Small intestine (tissue), 7 donors: ENCODE results near the gene NF1. TPM values are rescaled to one million over a fixed set of nuclear protein-coding genes. Genes with fewer than 3 reads are reported as not detected.
"Not testable (repeated sequence)": the region's sequence is repeated elsewhere in the genome, so short reads cannot be mapped to it uniquely, and the experiment has no call there.

Source experiments
- DNase-seq, 2 donors: peaks; one replicate each; pipeline versions ENCODE4 v3.0.0 to v3.0.0-alpha.2; 2013
- FAIRE-seq: peaks from 2 replicates; lab custom pipeline; 2012; peaks lifted over from hg19 to GRCh38; lab: Jason Lieb, UNC
- H3K27ac ChIP-seq, 3 donors: one replicate each; pipeline ENCODE4 v1.5.1; 2013; ENCODE audit warnings: low read length in 2 of 3, mild to moderate bottlenecking in 2 of 3, control low read depth in 1 of 3, inconsistent platforms in 1 of 3, low read depth in 1 of 3, moderate library complexity in 1 of 3
- H3K27me3 ChIP-seq, 3 donors: one replicate each; pipeline ENCODE4 v1.6.1; 2013; ENCODE audit warnings: low read length in 3 of 3, inconsistent platforms in 1 of 3; ENCODE audit not compliant: control insufficient read depth in 3 of 3, insufficient read depth in 3 of 3
- H3K36me3 ChIP-seq, 3 donors: one replicate each; pipeline ENCODE4 v1.6.1; 2013; ENCODE audit warnings: low read length in 3 of 3, inconsistent platforms in 1 of 3, low read depth in 1 of 3, mild to moderate bottlenecking in 1 of 3, moderate library complexity in 1 of 3; ENCODE audit not compliant: control insufficient read depth in 3 of 3, insufficient read depth in 2 of 3
- H3K4me1 ChIP-seq, 3 donors: one replicate each; pipeline ENCODE4 v1.6.1; 2013; ENCODE audit warnings: low read length in 2 of 3, inconsistent platforms in 1 of 3, low read depth in 1 of 3, mild to moderate bottlenecking in 1 of 3, moderate library complexity in 1 of 3; ENCODE audit not compliant: control insufficient read depth in 3 of 3, insufficient read depth in 2 of 3
- H3K4me3 ChIP-seq, 3 donors: one replicate each; pipeline ENCODE4 v1.5.1; 2013; ENCODE audit warnings: low read length in 3 of 3, control low read depth in 1 of 3, inconsistent platforms in 1 of 3, low read depth in 1 of 3, mild to moderate bottlenecking in 1 of 3, moderate library complexity in 1 of 3
- H3K9me3 ChIP-seq, 2 donors: one replicate each; pipeline ENCODE4 v1.6.1; 2013; ENCODE audit warnings: low read depth in 1 of 2, low read length in 1 of 2; ENCODE audit not compliant: control insufficient read depth in 2 of 2, insufficient read depth in 1 of 2
- WGBS, 3 donors: extraction: QIAGEN DNeasy Blood & Tissue Kit; methylation state at CpG; one replicate each; pipeline ENCODE4 v1.1.7; 2013; 5-methylcytosine and 5-hydroxymethylcytosine counted together
- polyA plus RNA-seq, 4 donors: library from polyadenylated mRNA; stranded (reverse) in 3 of 4; unstranded in 1 of 4; fragments of 200-250 nt in 3 of 4; fragments of 120-200 nt in 1 of 4; gene quantifications; one replicate each; pipeline versions ENCODE4 v1.2.1 to v1.2.3, GENCODE V29; 2013
- donor health status: healthy with polysubstance abuse.
- donor health status: control.
- donor health status: control.
- donor health status: Bipolar disorder and iron deficiency.
- donor health status: healthy.

NF1 gene
- polyA plus RNA-seq, 4 donors, result 7.7 to 27.3 (median 9.5) TPM

- H3K36me3 ChIP-seq, FAIRE-seq, H3K27ac ChIP-seq, H3K27me3 ChIP-seq, H3K4me1 ChIP-seq, H3K9me3 ChIP-seq, DNase-seq, H3K4me3 ChIP-seq: not testable (repeated sequence)
- WGBS, 3 donors, result 91 to 96% (median 94%) methylated on average over 3 of the region's 3 CpGs
Measured at GRCh38 chr17:31090650-31091049, 4.1 kb upstream of the NF1 start.

DNA sequence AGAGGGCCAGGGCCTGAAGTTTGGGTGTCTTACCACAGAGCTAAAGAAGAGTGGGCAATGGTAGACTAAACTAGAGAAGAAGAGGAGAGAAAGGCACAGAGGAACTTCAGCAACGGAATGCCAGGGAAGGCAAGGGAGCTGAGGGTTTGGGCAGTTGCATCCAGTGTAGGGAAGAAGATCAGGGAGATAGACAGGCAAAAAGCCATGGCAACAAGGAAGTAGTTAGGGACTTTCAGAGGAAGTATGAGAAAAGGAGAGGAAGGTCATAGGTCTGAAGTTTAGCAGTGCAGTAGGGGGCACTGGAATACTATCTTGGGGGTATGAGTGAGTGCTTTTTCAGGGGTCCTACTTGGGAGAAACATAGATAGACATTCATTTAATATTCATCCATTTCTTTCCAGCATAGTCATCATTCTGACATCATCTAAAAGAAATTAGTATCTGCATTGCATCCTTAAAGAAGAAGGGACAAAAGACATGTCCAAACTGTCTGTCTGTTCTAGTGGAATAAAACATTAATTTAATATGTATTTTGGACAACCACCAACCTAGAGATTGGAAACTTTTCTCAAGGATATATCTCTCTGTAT, 2.2 kb upstream of the NF1 start:
- Histone ChIP-seq H3K9me3 (no peaks in the 10 kb centered on the region), H3K36me3 (peaks cover 0 to under 1% (median 0%) of the 10 kb centered on the region in 3 donors), H3K27ac (no peak overlapping the region), H3K4me1 (peaks cover 0 to 7% (median 0%) of the 10 kb centered on the region in 3 donors), H3K27me3 (no peaks in the 10 kb centered on the region), H3K4me3 (no peak overlapping the region)
- DNase-seq (no peak), FAIRE-seq (no peak)
- 79 to 100% (median 100%) methylated on average over 1 of the region's 1 CpG for WGBS, 3 donors

GRCh38 chr17:31093866-31094599, 744 bp upstream of the NF1 start:
- FAIRE-seq (no peak), DNase-seq (peak; percentile 84 to 92)
- H3K4me1 ChIP-seq, result peaks cover 0 to 7% (median 0%) of the 10 kb centered on the region in 3 donors
- H3K9me3 ChIP-seq, result no peaks in the 10 kb centered on the region
- H3K36me3 ChIP-seq, result peaks cover 0 to 7% (median 0%) of the 10 kb centered on the region in 3 donors
- H3K4me3 ChIP-seq, result peak overlapping the region; percentile 71 to 99 (median 81)
- H3K27ac ChIP-seq, result peak overlapping the region; percentile 70 to 95 (median 85)
- H3K27me3 ChIP-seq, result no peaks in the 10 kb centered on the region
- WGBS, 3 donors, result 9 to 25% (median 18%) methylated on average over 17 of the region's 17 CpGs

DNA sequence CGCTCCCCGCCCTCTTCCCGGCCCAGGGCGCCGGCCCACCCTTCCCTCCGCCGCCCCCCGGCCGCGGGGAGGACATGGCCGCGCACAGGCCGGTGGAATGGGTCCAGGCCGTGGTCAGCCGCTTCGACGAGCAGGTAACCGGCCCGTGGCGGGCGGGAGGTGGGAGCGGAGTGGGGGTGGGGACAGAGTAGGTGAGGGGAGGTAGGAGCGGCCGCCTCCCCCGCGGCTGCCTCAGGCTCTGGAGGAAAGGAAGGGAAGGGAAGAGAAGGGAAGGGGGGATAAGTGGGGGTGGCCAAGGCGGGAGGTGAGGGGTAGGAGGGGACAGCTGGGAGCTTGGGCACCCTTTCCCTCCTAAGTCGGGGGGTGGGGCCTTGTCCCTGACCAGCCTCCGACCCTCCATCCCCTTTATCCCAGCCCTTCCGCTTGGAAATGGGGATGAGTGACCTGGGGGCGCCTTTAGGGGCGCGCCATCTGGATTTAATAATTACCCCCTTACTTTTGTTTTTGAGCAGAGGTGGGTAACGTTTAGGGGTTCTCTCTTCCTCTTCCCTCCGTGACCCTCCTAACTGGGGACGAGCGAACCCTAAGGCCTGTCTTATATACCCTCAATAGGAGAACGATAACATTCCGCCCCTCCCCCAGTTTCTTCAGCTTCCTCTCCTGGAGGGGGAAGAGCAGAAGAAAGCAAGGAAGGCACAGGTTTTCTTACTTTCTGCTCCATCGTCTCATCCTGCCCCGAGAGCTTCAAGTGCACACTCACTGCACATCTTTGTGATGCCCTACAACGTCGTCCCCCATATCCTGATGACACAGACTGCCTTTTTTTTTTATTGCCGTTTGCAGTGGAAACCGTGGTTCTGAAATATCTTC, 694 bp downstream of the NF1 start:
- H3K4me1 ChIP-seq, result peaks cover 0 to 7% (median 0%) of the 10 kb centered on the region in 3 donors
- DNase-seq (peak; percentile 26 to 77), FAIRE-seq (no peak)
- WGBS, 3 donors, result 1% methylated on average over 32 to 45 of the region's 45 CpGs
- no peaks in the 10 kb centered on the region for H3K9me3 ChIP-seq
- H3K4me3 ChIP-seq, result peak overlapping the region; percentile 71 to 99 (median 81)
- H3K27ac ChIP-seq, result peak overlapping the region; percentile 82 to 95 (median 85)
- H3K27me3 ChIP-seq, result no peaks in the 10 kb centered on the region
- peaks cover 0 to 7% (median 0%) of the 10 kb centered on the region in 3 donors for H3K36me3 ChIP-seq

DNA sequence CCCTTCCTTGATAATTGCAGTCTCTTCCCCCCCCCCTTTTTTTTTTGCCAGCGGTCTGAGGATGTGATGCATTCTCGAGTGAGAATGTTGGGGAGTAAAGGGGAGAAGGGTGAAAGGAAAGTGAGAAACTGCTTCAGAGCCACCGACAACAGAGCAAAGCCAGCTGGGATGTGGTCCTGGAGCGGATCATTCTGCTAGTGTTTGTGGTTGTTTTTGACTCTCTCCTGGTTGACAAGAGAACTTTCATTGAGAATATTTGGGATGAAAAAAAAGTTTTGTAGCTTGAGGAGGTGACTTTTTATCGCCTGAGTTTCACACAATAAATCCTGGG, 1.3 kb downstream of the NF1 start:
- H3K4me1 ChIP-seq, result peaks cover 0 to 7% (median 0%) of the 10 kb centered on the region in 3 donors
- FAIRE-seq, result no peak
- H3K27ac ChIP-seq, result peak overlapping the region in 2 of 3 donors; percentile 85 to 95
- peaks cover 0 to 7% (median 0%) of the 10 kb centered on the region in 3 donors for H3K36me3 ChIP-seq
- H3K9me3 ChIP-seq, result no peaks in the 10 kb centered on the region
- WGBS, 3 donors, result 8 to 11% (median 10%) methylated on average over 5 of the region's 5 CpGs
- peak overlapping the region in 2 of 3 donors; percentile 71 to 81 for H3K4me3 ChIP-seq
- no peak for DNase-seq
- H3K27me3 ChIP-seq, result no peaks in the 10 kb centered on the region

DNA sequence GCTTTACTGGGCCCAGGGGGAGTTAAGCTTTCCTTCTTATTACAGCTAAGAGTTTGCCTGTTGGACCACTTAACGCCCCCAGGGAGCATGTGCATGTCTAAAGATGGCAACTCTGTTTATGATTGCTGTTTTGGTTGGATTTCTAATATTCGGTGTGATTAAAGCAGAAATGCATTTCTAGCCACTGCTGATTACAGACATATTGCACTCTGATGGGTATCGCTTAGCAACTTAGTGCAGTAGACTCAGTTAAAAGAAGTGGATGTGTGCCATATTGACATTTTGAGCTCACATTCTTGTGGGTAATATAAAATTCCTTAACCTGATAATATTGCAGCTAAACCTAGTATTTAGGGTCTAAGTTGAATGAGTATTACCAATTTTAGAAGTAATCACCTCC, 4.2 kb downstream of the NF1 start:
- FAIRE-seq, result no peak

GRCh38 chr17:31100840-31101459, 6.2 kb downstream of the NF1 start:
- Histone ChIP-seq H3K4me1 (peaks cover 0 to 3% (median 0%) of the 10 kb centered on the region in 3 donors), H3K27ac (no peak overlapping the region), H3K27me3 (no peaks in the 10 kb centered on the region), H3K36me3 (peaks cover 0 to 7% (median 0%) of the 10 kb centered on the region in 3 donors), H3K9me3 (no peaks in the 10 kb centered on the region), H3K4me3 (no peak overlapping the region)
- FAIRE-seq (no peak), DNase-seq (no peak)
- 79 to 90% (median 87%) methylated on average over 8 of the region's 8 CpGs for WGBS, 3 donors

More for the DNA sequence above, 4.2 kb downstream of the NF1 start:
- Histone ChIP-seq H3K27ac (no peak overlapping the region), H3K27me3 (no peaks in the 10 kb centered on the region), H3K36me3 (peaks cover 0 to 7% (median 0%) of the 10 kb centered on the region in 3 donors), H3K4me3 (no peak overlapping the region), H3K4me1 (peaks cover 0 to 7% (median 0%) of the 10 kb centered on the region in 3 donors), H3K9me3 (no peaks in the 10 kb centered on the region)
- DNase-seq, result no peak
- 86 to 91% (median 88%) methylated on average over 3 of the region's 3 CpGs for WGBS, 3 donors

DNA sequence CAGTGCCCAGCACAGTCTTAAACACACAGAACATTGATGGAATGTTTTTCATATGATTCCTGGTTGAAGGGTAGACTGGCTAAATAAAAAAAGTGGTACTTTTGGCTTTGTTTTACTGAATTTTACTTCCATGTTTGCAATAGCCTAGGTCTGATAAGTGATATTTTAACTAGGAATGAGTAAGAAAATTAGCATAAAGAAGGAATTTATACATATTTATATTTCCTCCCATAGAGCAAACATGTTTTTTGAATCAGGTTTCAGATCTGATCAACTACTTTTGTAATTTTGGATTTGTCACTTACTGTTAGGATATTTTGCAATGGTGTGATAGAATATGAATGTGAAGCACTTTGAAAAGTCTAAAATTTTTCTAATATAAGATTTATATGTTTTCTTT, 7.2 kb downstream of the NF1 start:
- Histone ChIP-seq H3K4me1 (no peaks in the 10 kb centered on the region), H3K4me3 (no peak overlapping the region)
- DNase-seq, result no peak

More for the DNA sequence above, 7.2 kb downstream of the NF1 start:
- Histone ChIP-seq H3K27me3 (no peaks in the 10 kb centered on the region), H3K9me3 (no peaks in the 10 kb centered on the region), H3K27ac (no peak overlapping the region), H3K36me3 (peaks cover 0 to 7% (median 0%) of the 10 kb centered on the region in 3 donors)
- no peak for FAIRE-seq
